HG03565 (cell line): Measurements from ENCODE around the gene EXTL1.

Source experiments
- ATAC-seq: cut with Tn5 transposase; IDR thresholded peaks from one replicate; pipeline ENCODE4 v1.9.1; 2021; ENCODE audit warnings: mild to moderate bottlenecking, moderate library complexity; ENCODE audit not compliant: unreplicated experiment

The EXTL1 gene

DNA sequence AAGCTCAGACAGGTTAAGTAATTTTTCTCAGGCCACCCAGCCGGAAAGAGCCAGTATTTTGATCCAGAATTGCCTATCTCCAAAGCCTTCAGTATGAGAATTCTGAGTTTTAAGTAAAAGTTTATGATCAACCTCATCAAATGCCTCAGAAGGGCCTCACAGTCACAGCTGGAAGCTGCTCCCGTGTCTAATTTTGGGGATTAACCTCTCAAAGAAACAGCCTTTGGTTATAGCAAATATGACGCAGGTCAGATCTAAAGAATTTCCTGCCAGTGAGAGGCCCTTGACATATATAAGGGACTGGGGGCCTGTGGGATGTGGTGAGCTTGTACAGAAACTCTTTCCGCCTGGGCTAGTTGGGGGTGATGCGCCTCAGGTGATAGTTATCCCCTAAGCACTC is 2.3 kb downstream of the EXTL1 start:
- ATAC-seq: no peak

DNA sequence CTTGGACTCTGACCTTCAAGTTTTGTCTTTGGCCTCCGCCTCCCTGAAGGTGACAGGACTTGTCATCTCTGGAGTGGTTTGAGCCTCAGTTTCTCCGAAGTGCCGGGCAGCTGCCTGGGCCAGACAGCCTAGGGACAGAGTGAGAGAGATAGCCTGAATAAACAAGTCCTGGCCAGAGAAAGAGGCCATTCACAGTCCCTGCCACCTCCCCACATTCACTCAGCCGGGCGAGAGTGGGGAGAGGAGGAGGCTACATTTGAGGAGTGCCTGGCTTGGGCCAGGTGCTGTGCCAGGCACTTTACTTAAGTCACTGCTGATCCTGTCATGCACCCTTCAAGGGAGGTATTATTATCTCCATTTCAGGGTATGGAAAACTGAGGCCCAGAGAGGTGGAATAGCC is 3.5 kb downstream of the EXTL1 start:
- no peak for ATAC-seq

DNA sequence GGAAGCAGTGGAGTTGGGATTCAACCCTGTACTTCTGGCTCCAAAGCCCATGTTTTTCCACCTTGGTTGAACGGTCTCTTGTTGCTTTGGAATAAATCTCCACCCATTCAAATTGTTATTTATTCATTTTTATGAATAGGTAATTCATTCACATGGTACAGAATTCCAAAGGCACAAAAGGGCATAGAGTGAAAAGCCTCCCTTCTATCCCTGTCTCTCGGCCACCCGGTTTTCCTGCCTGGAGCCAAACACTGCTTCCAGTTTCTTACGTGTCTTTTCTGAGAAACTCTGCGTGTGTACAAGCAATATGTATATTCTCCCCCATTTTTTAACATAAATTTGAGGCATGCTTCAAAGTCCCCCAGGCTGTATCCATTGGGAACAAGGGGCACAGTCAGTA is 3.9 kb downstream of the EXTL1 start:
- no peak for ATAC-seq

DNA sequence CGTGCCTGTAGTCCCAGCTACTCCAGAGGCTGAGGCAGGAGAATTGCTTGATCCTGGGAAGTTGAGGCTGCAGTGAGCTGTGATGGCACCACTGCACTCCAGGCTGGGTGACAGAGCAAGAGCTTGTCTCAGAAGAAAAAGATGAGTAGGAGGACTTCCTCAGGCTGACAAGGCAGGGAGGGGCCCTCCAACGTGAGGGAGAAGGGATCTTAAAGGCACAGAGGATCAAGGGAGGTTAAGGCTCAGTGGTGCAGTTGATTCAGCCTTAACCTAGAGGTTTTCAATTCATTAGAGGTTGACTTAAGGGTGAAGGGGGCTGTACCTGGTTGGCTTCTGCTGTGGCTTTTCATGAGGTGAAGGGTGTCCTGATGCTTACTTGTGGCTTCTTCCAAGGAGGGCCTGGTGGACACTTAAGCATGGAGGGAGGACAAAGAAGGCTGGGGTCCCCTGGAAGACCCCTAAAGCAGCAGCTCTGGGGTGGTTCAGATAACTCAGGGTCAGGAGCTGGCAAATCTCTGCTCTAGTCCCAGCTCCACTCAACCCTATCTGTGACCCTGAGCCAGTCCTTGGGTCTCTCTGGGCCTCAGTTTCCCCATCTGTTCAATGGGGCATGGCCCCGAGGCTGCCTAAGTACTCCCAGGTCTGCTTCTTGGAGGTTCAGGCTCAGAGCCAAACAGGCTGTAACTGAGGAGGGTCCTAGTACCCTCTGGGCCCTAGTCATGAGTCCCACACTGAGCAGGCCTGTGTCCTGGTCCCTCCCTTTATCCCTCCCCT is 6.3 kb downstream of the EXTL1 start:
- ATAC-seq: no peak

DNA sequence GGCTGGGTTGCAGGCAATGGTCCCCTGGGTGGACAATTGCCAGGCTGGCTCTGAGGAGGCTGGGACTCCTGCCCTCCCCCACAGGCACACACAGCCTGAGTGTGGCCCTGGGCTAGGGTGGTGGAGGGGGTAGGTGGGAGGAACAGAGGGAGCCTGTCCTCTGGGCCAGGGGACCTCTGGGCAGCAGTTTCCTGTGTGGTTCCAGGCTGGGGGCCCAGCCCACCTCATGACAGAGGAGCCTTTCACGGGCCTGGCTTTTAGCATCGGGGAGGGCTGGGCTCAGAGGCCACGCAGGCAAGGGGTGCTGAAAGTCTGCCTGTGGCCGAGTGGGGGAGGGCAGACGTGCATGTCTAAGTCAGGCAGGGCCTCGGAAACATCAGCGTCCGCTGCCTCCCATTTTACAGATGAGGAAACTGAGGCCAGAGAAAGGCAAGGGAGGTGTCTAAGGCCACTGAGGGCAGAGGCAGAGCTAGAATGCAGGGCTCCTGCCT is 7.0 kb downstream of the EXTL1 start:
- no peak for ATAC-seq

DNA sequence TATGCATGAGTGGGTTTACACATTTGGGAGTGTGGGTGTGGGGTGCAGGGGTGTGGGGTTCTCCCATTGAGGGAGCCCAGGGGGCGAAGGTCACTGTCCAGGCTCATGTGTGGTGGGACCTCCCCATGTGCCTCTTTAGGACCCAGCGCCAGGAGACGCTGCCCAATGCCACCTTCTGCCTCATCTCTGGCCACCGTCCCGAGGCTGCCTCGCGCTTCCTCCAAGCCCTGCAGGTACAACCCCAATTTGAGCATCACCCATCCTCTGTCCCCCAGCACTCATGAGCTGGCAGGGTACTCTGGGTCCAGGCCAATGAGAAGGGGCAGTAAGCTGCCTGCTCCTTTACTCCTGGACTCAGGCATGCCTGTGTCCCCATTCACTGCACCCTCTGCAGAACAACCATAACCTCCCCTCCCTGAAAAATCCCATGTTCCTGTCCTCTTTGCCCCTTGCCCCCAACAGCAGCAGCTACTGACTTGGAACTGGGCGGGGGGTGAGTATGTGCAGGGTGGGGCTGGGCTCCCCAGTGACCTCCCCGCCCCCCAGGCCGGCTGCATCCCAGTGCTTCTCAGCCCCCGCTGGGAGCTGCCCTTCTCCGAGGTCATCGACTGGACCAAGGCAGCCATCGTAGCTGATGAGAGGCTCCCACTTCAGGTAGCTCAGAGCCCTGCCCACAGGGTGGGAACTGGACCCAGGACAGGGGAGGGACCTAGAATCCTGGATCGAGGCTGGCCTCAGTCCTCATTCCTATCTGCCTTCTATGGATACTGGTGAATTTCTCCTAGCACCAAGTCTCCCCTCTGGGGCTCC is 7.7 kb downstream of the EXTL1 start:
- no peak for ATAC-seq

DNA sequence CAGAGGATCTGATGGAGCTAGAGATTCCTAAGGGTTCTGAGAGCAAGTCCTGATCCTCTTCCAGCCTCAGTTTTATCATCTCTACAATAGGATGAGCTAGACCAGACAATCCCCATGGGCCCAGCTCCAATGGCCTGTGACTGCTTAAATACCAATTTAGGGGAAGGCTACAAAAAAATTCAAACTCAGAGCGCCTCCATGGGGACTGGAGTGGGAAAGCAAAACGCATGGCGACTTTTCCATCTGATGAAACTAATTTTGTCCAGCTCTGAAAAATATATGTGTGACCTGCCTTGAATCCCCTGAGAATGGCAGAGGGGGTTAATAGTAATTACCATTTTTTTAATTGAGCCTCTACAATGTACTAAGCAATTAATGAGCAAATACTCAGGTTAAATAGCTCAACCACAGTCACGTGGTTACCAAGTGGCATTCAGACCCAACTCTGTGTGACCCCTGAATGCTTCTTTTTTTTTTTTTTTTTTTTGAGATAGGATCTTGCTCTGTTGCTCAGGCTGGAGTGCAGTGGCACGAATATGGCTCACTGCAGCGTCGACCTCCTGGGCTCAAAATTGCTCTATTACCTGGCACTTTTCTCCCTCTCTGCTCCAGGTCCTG is 8.4 kb downstream of the EXTL1 start:
- ATAC-seq: no peak

DNA sequence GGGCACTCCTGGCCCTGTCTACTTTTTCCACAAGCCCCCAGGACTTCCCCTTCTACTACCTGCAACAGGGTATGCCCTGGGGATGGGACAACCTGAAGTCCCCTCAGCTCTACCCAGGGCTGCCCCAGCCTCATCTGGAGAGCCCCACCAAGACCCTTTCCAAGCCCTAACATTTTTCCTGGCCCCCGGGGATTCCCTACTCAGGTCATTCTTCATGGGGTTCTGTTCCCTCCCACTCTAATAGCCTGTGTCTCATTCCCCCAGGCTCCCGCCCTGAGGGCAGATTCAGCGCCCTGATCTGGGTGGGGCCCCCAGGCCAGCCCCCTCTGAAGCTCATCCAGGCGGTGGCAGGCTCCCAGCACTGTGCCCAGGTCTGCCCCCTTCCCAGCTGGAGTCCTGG is 9.6 kb downstream of the EXTL1 start:
- ATAC-seq: no peak

DNA sequence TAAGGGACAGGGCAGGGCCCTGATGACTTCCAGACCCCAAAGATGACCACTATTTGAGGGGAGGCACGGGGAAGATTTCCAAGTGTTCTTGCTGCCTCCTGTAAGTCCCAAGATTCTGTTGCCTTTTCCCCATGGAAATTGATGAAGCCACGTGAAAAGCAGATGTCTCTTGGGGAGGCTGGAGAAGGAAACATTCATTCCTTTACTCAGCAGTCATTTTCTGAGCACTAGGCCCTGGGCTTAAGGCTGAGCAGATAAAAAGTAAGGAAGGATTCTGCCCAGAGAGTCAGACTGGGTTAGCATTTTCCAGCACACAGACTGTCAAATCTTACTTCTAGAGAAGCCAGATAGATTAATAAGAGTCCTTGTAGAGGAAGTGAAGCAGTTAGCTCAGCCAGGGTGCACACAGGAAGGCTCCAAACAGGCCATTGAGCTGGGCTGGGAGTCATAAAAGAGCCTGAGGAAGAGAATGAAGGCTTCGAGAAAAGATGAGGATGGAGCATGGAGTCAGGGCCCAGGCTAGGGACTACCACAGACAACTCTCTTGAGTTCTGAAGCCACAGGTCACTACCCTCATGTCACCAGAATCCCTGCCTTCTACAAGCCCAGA is 10.1 kb downstream of the EXTL1 start:
- no peak for ATAC-seq

DNA sequence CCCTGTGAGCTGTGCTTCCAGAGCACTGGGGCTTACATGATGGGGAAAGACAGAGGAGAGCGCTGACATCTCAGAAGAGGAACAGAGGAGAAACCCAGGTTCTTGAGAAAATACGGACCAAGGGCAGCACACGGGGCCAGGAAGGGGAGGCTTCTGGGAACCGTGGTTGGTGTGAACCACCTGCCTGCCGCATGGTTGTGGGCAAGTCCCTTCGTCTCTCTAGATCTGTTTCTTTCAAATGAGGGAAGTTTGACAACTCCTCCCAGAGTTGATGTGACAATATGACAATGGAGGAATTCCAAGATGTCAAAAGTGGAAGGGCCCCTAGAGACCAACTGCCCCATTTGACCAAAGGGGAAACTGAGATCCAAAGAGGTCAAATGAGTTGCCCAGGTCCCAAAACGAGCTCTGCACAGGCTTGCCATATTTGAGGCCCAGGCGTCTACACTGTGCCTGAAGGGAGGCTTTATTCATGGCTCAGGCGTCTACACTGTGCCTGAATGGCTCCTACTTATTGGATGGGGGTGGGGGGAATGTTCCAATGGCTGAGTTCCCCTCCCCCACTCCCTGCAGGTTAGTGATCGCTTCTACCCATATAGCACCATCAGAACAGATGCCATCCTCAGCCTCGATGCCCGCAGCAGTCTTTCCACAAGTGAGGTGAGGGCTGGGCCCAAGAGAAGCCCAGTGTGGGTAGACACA is 11.2 kb downstream of the EXTL1 start:
- no peak for ATAC-seq

DNA sequence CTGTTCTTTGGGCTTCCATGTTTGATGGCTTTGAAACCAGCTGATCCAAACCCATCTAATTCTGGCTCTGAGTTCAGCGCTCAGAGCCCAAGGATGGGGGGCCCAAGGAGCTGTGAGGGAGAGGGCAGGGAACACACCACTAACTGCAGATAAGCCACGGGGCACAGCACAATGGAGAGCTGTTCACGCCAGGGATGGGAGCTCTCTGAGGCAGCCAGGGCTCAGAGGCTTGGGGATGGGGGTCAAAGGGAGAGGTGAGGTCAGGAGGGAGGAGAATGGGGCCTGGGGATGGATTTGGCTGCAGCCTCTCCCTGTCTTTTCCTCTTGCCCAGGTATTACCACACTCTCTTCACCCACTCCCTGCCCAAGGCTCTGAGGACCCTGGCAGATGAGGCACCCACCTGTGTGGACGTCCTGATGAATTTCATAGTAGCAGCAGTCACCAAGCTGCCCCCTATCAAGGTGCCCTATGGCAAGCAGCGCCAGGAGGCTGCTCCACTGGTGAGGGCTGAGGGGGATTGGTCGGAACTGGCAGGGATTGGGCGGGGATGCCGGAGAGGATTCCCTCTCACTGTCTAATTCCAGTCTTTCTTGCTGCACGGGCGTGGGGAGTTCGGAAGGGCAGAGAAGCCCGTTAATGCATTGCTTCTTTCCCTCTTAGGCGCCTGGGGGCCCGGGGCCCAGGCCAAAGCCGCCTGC is 13.1 kb downstream of the EXTL1 start:
- ATAC-seq: no peak

DNA sequence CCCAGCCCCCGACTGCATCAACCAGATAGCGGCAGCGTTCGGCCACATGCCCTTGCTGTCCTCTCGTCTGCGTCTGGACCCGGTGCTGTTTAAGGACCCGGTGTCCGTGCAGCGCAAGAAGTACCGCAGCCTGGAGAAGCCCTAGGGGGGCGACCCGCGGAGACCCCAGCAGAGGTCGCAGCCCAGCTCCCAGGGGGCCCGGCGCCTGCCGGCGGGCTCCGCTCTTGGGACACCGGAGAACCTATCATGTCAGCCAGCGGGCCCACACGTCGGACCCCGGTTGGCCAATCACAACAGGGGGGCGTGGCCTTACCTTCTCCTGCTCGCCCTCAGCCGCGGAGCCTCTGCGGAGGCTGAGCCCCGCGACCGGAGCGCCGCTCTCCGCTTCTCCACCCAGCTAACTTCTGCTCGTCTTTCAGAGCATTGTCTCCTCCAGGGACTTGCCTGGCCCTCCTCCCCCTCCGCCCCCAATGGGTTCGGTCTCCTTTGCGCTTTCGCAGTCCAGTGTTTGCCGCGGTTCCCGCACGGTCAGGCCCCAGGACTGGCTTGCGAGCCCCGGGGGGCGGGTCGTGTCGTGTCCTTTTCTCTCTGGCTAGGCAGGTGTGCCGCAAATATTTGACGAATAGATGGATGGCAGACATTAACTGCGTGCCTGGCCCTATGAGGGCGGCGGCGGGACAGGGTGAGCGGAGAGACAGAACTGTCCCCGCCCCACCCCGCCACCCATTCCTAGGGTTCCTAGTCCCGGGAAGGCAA is 13.8 kb downstream of the EXTL1 start:
- peak; percentile 78 for ATAC-seq

DNA sequence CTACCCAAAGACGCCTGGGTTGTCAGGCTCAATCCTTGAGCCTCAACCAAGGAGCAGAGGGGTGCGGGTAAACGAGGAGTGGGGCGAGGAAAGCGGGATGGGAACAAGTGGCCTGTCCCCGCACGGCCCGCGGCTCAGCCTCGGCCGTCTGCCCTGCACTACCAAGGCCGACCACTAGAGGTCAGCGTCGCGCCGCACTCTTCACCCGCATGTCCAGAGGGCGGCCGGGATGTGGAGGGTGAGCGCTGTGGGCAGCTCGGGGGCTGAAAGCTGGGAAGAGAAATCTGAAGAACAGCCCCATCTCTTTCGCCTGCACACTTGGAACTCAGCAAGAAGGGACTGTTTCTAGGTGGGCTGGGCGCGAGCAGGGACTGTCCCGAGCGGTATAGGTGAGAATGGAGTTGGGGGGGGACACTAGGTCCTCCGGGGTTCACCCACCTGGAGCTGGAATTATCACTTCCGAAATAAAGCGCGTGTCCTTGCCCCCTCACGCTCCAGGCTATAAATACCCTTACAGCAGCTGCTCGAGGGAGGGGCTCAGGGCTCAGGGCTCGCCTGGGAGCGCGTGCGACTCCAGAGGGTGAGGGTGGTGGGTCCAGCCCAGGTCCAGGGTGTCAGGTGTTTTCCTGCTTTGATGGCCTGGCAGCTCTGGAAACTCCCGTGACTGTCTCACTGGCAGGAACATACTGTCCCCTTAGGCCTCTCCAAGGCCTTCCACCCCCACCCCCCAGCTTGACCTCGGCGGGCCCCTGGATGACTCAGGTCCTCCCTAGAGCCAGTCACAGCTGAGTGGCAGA is 14.6 kb downstream of the EXTL1 start:
- ATAC-seq: peak; percentile 54

DNA sequence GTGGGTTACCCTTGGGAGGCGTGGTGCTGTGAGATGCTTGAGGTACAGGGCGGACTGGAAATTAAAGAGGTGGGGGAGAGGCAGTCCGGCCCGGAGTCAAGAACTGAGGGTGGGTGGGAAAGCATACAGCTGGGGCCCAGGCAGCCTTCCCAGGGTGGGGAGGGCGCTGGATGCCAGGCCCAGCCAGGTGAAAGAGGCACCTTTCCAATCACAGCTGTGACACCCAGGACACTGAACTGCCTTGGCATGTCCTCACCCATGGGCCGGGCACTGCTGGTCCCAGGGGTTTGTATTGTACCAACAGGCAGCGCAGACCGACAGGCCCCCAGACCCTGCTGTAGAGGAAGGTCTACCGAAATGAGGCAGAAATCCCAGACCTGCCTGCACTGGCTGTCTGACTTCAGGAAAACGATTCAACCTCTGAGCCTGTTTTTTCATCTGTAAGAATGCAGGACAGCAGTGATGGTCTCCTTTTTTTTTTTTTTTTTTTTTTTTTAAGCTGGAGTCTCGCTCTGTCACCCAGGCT is 15.2 kb downstream of the EXTL1 start:
- no peak for ATAC-seq

DNA sequence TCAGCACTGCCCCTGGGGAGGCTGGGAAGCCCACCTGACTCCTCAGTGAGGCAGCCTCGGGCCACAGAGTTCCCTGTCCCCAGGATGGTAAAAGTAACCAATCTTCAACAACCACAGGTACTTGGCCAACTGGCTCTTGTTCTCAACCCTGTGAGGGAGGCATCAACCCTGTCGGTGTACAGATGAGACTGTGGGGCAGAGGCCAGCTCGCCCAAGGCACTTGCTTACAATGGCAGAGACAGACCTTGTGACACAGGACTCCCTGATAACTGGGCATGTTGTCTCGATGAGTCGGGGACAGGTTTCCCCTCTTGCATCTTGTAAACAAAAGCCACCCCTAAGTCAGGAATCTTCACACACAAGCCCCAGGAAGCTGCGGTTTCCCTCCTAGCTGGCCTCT is 16.3 kb downstream of the EXTL1 start:
- no peak for ATAC-seq

DNA sequence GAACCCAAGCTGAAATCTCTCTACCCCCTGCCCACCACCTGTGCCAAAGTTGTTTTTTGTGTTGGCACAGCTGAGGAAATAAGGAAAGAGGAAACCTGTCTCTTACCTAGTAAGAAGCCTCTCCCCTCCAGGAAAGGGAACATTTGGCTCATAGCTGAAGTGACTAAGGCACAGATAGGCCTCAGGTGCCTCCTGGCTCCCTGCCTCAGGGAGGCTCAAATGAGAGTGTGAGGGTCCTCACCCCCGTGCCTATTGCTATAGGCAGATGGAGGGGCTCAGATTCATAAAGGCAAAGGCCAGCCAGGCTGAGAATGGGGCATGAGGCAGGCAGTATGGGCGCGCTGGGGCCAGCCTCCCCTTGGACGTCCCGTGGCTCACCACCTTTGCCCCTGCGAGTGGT is 16.9 kb downstream of the EXTL1 start:
- ATAC-seq: no peak

DNA sequence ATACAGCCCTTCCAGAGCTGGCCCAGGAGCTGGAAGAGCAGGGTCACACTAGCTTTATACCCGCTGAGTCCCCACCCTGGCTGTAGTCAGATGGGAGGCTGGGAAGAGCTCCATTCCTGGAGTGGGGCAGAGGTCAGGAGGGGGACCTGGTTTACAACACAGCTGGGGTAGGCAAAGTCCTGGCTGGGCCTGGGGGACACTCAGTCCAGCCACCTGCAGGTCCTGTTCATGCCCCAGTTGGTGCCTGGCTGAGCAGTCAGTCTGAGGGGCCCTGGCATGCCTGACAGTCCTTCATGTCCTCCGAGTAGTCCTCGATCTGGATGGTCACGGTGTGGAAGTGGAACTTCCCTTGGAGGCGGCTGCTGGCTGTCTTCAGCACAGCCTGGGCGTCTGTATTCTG is 17.3 kb downstream of the EXTL1 start:
- no peak for ATAC-seq

DNA sequence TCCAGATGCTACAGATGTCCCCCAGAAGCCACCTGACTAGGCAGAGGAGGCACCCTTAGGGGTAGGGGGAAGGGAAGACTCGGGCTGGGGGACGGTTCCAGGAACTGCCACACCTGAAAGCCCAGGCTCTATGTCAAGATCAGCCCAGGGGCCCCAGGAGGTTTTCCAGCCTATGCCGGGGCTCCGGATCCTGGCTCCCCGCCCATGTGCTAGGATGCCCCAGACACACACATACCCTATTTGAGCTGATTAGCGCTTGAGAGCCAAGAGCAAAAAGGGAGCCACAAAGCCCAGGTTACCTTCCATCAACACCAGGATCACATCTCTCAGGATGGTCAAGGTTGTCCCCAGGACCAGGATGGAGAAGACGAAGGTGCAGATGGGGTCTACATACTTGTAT is 19.8 kb downstream of the EXTL1 start:
- no peak for ATAC-seq
